Smooth muscle cell (in vitro differentiated cells): ENCODE results near the gene PCSK2. TPM values are rescaled to one million over a fixed set of nuclear protein-coding genes. Genes with fewer than 3 reads are reported as not detected.

ENCODE experiments used
- DNase-seq: peaks from one replicate; lab custom pipeline; 2025; ENCODE audit not compliant: unreplicated experiment; lab: John Stamatoyannopoulos, UW
- H2AFZ ChIP-seq: fragments of 200-600 bp; sonication (generic); 2 replicates; pipeline ENCODE4 v1.6.0; 2016; ENCODE audit warnings: antibody characterized with exemption, low read depth, mild to moderate bottlenecking
- H3F3A ChIP-seq: fragments of 200-600 bp; sonication (generic); 2 replicates; pipeline ENCODE4 v1.6.0; 2017; ENCODE audit warnings: antibody characterized with exemption, low read depth
- H3K27ac ChIP-seq: fragments of 200-600 bp; sonication (generic); 2 replicates; pipeline ENCODE4 v1.5.1; 2016; ENCODE audit warnings: low read depth, mild to moderate bottlenecking
- H3K27me3 ChIP-seq: fragments of 200-600 bp; sonication (generic); 2 replicates; pipeline ENCODE4 v1.6.1; 2016; ENCODE audit warnings: low read depth, mild to moderate bottlenecking
- H3K36me3 ChIP-seq: fragments of 200-600 bp; sonication (generic); 2 replicates; pipeline ENCODE4 v1.5.1; 2016; ENCODE audit warnings: low read depth
- H3K4me1 ChIP-seq: fragments of 200-600 bp; sonication (generic); 2 replicates; pipeline ENCODE4 v1.5.1; 2016; ENCODE audit warnings: low read depth
- H3K4me2 ChIP-seq: fragments of 200-600 bp; sonication (generic); 2 replicates; pipeline ENCODE4 v1.6.0; 2016; ENCODE audit warnings: mild to moderate bottlenecking
- H3K4me3 ChIP-seq: fragments of 200-600 bp; sonication (generic); 2 replicates; pipeline ENCODE4 v1.5.1; 2016; ENCODE audit warnings: mild to moderate bottlenecking
- H3K79me2 ChIP-seq: fragments of 200-600 bp; sonication (generic); 2 replicates; pipeline ENCODE4 v1.6.0; 2016; ENCODE audit warnings: low read depth, mild to moderate bottlenecking
- H3K9ac ChIP-seq: fragments of 200-600 bp; sonication (generic); 2 replicates; pipeline ENCODE4 v1.6.0; 2016; ENCODE audit warnings: low read depth
- H3K9me3 ChIP-seq: fragments of 200-600 bp; sonication (generic); replicated peaks from 2 replicates; pipeline ENCODE4 v1.5.1; 2016; ENCODE audit warnings: low read depth
- H4K20me1 ChIP-seq: fragments of 200-600 bp; sonication (generic); 2 replicates; pipeline ENCODE4 v1.6.0; 2016; ENCODE audit warnings: low read depth
- CTCF ChIP-seq: fragments of 200-600 bp; sonication (generic); IDR thresholded peaks from 2 replicates; pipeline ENCODE4 v1.5.1; 2017; ENCODE audit warnings: borderline replicate concordance, mild to moderate bottlenecking, antibody characterized with exemption; ENCODE audit not compliant: insufficient read depth, poor library complexity, severe bottlenecking
- WGBS: methylation state at CpG from one replicate; pipeline ENCODE4 v1.1.7; 2016; ENCODE audit warnings: low lambda C conversion rate; 5-methylcytosine and 5-hydroxymethylcytosine counted together
- polyA plus RNA-seq: library from polyadenylated mRNA; unstranded; fragments of >200 nt; fragmentation: Nextera tagmentation; extraction: Ambion mirVana; gene quantifications from 2 replicates; pipeline ENCODE4 v1.2.1, GENCODE V29; 2016
- total RNA-seq: library from RNA; depleted of rRNA; stranded (reverse); fragments of >200 nt; gene quantifications from 2 replicates; pipeline ENCODE4 v1.2.3, GENCODE V29; 2014

Gene PCSK2
- total and polyA plus RNA-seq, 2 experiments from 2014 or later, result not detected

- no peaks in the 10 kb centered on the region for H4K20me1 ChIP-seq
- H2AFZ ChIP-seq, result no peak overlapping the region
- no peaks in the 10 kb centered on the region for H3K36me3 ChIP-seq
- H3K4me2 ChIP-seq, result no peak overlapping the region
- 88% methylated on average over 9 of the region's 9 CpGs for WGBS
- H3K9me3 ChIP-seq, result no peaks in the 10 kb centered on the region
- TF ChIP-seq CTCF, result no peak
- peaks cover 6% of the 10 kb centered on the region for H3F3A ChIP-seq
- no peak overlapping the region for H3K27ac ChIP-seq
- no peaks in the 10 kb centered on the region for H3K79me2 ChIP-seq
- no peak for DNase-seq
- H3K4me1 ChIP-seq, result no peaks in the 10 kb centered on the region
- H3K9ac ChIP-seq, result no peak overlapping the region
- H3K27me3 ChIP-seq, result no peaks in the 10 kb centered on the region
- no peak overlapping the region for H3K4me3 ChIP-seq
Measured at GRCh38 chr20:17501701-17502100, 274.9 kb downstream of the PCSK2 start.

- DNase-seq, result no peak
- H3K79me2 ChIP-seq, result no peaks in the 10 kb centered on the region
Measured at GRCh38 chr20:17502105-17502504, 275.3 kb downstream of the PCSK2 start.

GRCh38 chr20:17503301-17504065 is 276.6 kb downstream of the PCSK2 start:
- Histone ChIP-seq H3K79me2 (no peaks in the 10 kb centered on the region), H3K9ac (no peak overlapping the region), H3F3A (peaks cover 6% of the 10 kb centered on the region), H3K9me3 (no peaks in the 10 kb centered on the region), H3K4me3 (no peak overlapping the region), H2AFZ (no peak overlapping the region), H3K36me3 (no peaks in the 10 kb centered on the region), H3K27ac (no peak overlapping the region), H4K20me1 (no peaks in the 10 kb centered on the region), H3K27me3 (no peaks in the 10 kb centered on the region), H3K4me1 (no peaks in the 10 kb centered on the region), H3K4me2 (no peak overlapping the region)
- no peak for TF ChIP-seq CTCF
- DNase-seq, result no peak
- 92% methylated on average over 6 of the region's 6 CpGs for WGBS

More at GRCh38 chr20:17502105-17502504, 275.3 kb downstream of the PCSK2 start:
- no peak overlapping the region for H3K4me3 ChIP-seq
- H3K36me3 ChIP-seq, result no peaks in the 10 kb centered on the region
- H3K4me2 ChIP-seq, result no peak overlapping the region
- peaks cover 6% of the 10 kb centered on the region for H3F3A ChIP-seq
- H4K20me1 ChIP-seq, result no peaks in the 10 kb centered on the region
- no peaks in the 10 kb centered on the region for H3K9me3 ChIP-seq
- no peaks in the 10 kb centered on the region for H3K4me1 ChIP-seq
- no peaks in the 10 kb centered on the region for H3K27me3 ChIP-seq
- TF ChIP-seq CTCF, result no peak
- no peak overlapping the region for H3K9ac ChIP-seq
- WGBS, result 87% methylated on average over 4 of the region's 4 CpGs
- H2AFZ ChIP-seq, result no peak overlapping the region
- H3K27ac ChIP-seq, result no peak overlapping the region
